HCT116 (cell line): ENCODE measurements around the gene LRRC32. TPM values are rescaled to one million over a fixed set of nuclear protein-coding genes. Genes with fewer than 3 reads are reported as not detected.

Source experiments
- ATAC-seq: fragments of 200-7000 bp; cut with Tn5 transposase; 2 replicates; pipeline ENCODE4 v1.9.1; 2020; ENCODE audit warnings: mild to moderate bottlenecking, moderate library complexity
- BruUV-seq: library from RNA; stranded (reverse); fragments of 400-500 nt; replicated peaks from 2 replicates; lab custom pipeline; 2021; lab: Mats Ljungman, UMichigan
- CTCF ChIA-PET: fragments of 300-600 bp; sonication (Branson Sonifier 250); formaldehyde crosslinking; loops from one replicate; lab custom pipeline; 2021; ENCODE audit warnings: antibody characterized with exemption; lab: Charles Lee
- POLR2A ChIA-PET: fragments of 300-600, 350-600 bp; sonication (Branson Sonifier 250); formaldehyde crosslinking; loops from one replicate; lab custom pipeline; 2021; ENCODE audit warnings: antibody characterized with exemption; lab: Charles Lee
- RAD21 ChIA-PET, 2 experiments: fragments of 300-600 bp; sonication (Branson Sonifier 250); formaldehyde crosslinking; loops; one replicate each; lab custom pipeline; 2023; ENCODE audit warnings: low total read pairs in 2 of 2; ENCODE audit not compliant: uncharacterized antibody in 2 of 2, unreplicated experiment in 2 of 2, low non-redundant PET in 1 of 2; lab: Charles Lee
- DNase-seq: peaks from one replicate; pipeline ENCODE4 v3.0.0-alpha.2; 2010; ENCODE audit warnings: low read depth, low spot score
- H2AFZ ChIP-seq: fragments of 200-600 bp; shearing (Covaris generic), sonication (generic); 2 replicates; pipeline ENCODE4 v1.6.1; 2017; ENCODE audit warnings: low read depth, mixed run types, mixed read lengths, antibody characterized with exemption, low read length; ENCODE audit not compliant: poor library complexity, severe bottlenecking
- H3K27ac ChIP-seq: 2 replicates; pipeline ENCODE4 v1.5.1; 2012; ENCODE audit warnings: low read depth, low read length
- H3K27me3 ChIP-seq: fragments of 200-600 bp; sonication (generic); 2 replicates; pipeline ENCODE4 v1.6.1; 2016; ENCODE audit warnings: mixed run types, low read length, mixed read lengths; ENCODE audit not compliant: insufficient read depth
- H3K36me3 ChIP-seq, 2 experiments: fragments of 200-500 bp in 1 of 2; fragments of 200-600 bp in 1 of 2; sonication (Bioruptor generic) in 1 of 2; sonication (generic) in 1 of 2; 2 replicates each; pipeline versions ENCODE4 v1.5.1 to v1.6.1; 2014 to 2016; ENCODE audit warnings: low read length in 2 of 2, inconsistent platforms in 1 of 2, mixed read lengths in 1 of 2, mixed run types in 1 of 2; ENCODE audit not compliant: insufficient read depth in 2 of 2, control insufficient read depth in 1 of 2
- H3K4me1 ChIP-seq, 2 experiments: fragments of 200-600 bp in 1 of 2; sonication (generic) in 1 of 2; 2 replicates each; pipeline versions ENCODE4 v1.5.1 to v1.6.1; 2012 to 2017; ENCODE audit warnings: low read length in 2 of 2, inconsistent platforms in 1 of 2, mild to moderate bottlenecking in 1 of 2, mixed read lengths in 1 of 2, mixed run types in 1 of 2, moderate library complexity in 1 of 2; ENCODE audit not compliant: insufficient read depth in 2 of 2, control insufficient read depth in 1 of 2
- H3K4me2 ChIP-seq: fragments of 200-600 bp; sonication (generic); 2 replicates; pipeline ENCODE4 v1.6.1; 2017; ENCODE audit warnings: mixed run types, low read length, mixed read lengths
- H3K4me3 ChIP-seq, 2 experiments: fragments of 200-600 bp in 1 of 2; sonication (generic) in 1 of 2; replicated peaks in 1 of 2; 2 replicates each; pipeline ENCODE4 v1.5.1; 2011 to 2016; ENCODE audit warnings: low read length in 2 of 2, control low read depth in 1 of 2, low read depth in 1 of 2, mild to moderate bottlenecking in 1 of 2, mixed read lengths in 1 of 2, mixed run types in 1 of 2
- H3K79me2 ChIP-seq: fragments of 200-600 bp; sonication (generic); 2 replicates; pipeline ENCODE4 v1.6.1; 2017; ENCODE audit warnings: mild to moderate bottlenecking, mixed run types, low read length, moderate library complexity, mixed read lengths; ENCODE audit not compliant: insufficient read depth
- H3K9ac ChIP-seq: fragments of 200-600 bp; sonication (generic); 2 replicates; pipeline ENCODE4 v1.6.1; 2016; ENCODE audit warnings: low read length, mixed read lengths
- H3K9me2 ChIP-seq: fragments of 200-600 bp; sonication (generic), shearing (Covaris generic); 2 replicates; pipeline ENCODE4 v1.6.1; 2017; ENCODE audit warnings: mixed run types, mild to moderate bottlenecking, moderate library complexity; ENCODE audit not compliant: insufficient read depth
- H3K9me3 ChIP-seq, 2 experiments: fragments of 200-500 bp in 1 of 2; fragments of 200-600 bp in 1 of 2; sonication (Bioruptor generic) in 1 of 2; sonication (generic) in 1 of 2; 2 replicates each; pipeline ENCODE4 v1.6.1; 2014 to 2017; ENCODE audit warnings: low read length in 2 of 2, mixed read lengths in 2 of 2, inconsistent platforms in 1 of 2, low read depth in 1 of 2, mild to moderate bottlenecking in 1 of 2, mixed run types in 1 of 2, moderate library complexity in 1 of 2; ENCODE audit not compliant: control insufficient read depth in 1 of 2, insufficient read depth in 1 of 2
- H4K20me1 ChIP-seq: fragments of 200-600 bp; sonication (generic), shearing (Covaris generic); 2 replicates; pipeline ENCODE4 v1.6.1; 2017; ENCODE audit warnings: mixed run types, mild to moderate bottlenecking, moderate library complexity; ENCODE audit not compliant: insufficient read depth
- CBX3 ChIP-seq: IDR thresholded peaks from 2 replicates; pipeline ENCODE4 v1.6.1; 2012; ENCODE audit warnings: low read depth
- CEBPB ChIP-seq: IDR thresholded peaks from 2 replicates; pipeline ENCODE4 v1.6.1; 2012; ENCODE audit warnings: low read depth
- ELF1 ChIP-seq: IDR thresholded peaks from 2 replicates; pipeline ENCODE4 v1.6.1; 2012; ENCODE audit warnings: low read depth, borderline replicate concordance
- EZH2 ChIP-seq: fragments of 200-600 bp; sonication (generic); IDR thresholded peaks from 2 replicates; pipeline ENCODE4 v1.6.1; 2017; ENCODE audit warnings: antibody characterized with exemption, mixed run types
- FOSL1 ChIP-seq: IDR thresholded peaks from 2 replicates; pipeline ENCODE4 v1.6.1; 2012; ENCODE audit warnings: low read depth
- POLR2A ChIP-seq: IDR thresholded peaks from 2 replicates; pipeline ENCODE4 v1.7.0; 2011; ENCODE audit warnings: borderline replicate concordance; ENCODE audit not compliant: insufficient read depth, insufficient read length; ENCODE audit errors: extremely low read depth
- SP1 ChIP-seq: IDR thresholded peaks from 2 replicates; pipeline ENCODE4 v1.6.1; 2012; ENCODE audit warnings: low read depth
- SRF ChIP-seq: IDR thresholded peaks from 2 replicates; pipeline ENCODE4 v1.6.1; 2012; ENCODE audit warnings: low read depth
- ZFX ChIP-seq: fragments of 450-650 bp; IDR thresholded peaks from 2 replicates; pipeline ENCODE4 v1.6.1; 2017
- ZNF274 ChIP-seq: fragments of 200-500 bp; sonication (Bioruptor generic); IDR thresholded peaks from 2 replicates; pipeline ENCODE4 v1.6.1; 2014; ENCODE audit warnings: mild to moderate bottlenecking, low read depth, low read length, inconsistent platforms
- intact Hi-C: fragments of 100-400 bp; cut with micrococcal nuclease; formaldehyde crosslinking; loops from 2 replicates; pipeline ENCODE4 v1.10.0; 2022
- total RNA-seq: library from RNA; stranded (reverse); gene quantifications from one replicate; pipeline ENCODE4 v1.2.1, GENCODE V29; 2021; ENCODE audit not compliant: unreplicated experiment
- TF ChIP-seq, protein P1 (sequence below): IDR thresholded peaks from 2 replicates; pipeline ENCODE4 v1.6.1; 2012; ENCODE audit warnings: low read depth
- TF ChIP-seq, protein P2 (sequence below): IDR thresholded peaks from 2 replicates; pipeline ENCODE4 v1.6.1; 2012
- TF ChIP-seq, protein P3 (sequence below): IDR thresholded peaks from 2 replicates; pipeline ENCODE4 v1.6.1; 2012

Gene LRRC32
- total RNA-seq, 1 experiment from 2014 or later = 0.54 TPM

DNA sequence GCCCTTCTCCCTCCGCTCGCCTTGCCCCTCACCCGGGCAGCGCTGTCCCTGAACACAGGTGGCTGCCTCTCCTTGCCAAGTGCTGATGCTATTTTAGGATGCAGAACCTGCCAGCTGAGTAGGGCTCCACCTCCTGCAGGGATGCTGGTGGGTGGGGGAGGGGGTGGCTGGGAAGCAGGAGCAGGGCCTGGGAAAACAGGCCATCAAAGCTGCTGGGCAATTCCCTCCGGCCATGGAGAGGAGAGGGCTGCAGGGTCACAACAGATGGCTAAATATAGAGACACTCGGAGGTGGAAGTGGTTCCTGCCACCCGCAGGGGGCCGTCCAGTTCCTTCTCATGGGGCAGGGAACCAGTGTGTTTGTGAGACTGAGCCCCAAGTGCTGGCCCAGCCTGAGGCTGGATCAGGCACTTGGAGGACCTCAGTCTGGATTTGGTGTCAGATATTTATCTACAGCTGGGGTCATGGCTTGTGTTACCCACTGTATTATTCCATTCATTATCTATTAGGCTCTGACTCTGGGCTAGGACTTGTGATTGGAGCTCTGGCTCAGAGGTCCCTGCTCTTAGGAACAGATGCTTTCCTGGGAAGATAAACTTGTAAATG lies 59.6 kb downstream of the LRRC32 start:
- intact Hi-C loops = no loop called here
- DNase-seq (no peak), ATAC-seq (no peak)
- Histone ChIP-seq H2AFZ (no peak overlapping the region), H3K27me3 (no peaks in the 10 kb centered on the region), H3K9me2 (no peaks in the 10 kb centered on the region), H3K4me2 (no peak overlapping the region), H3K4me3 (no peak overlapping the region), H3K9ac (no peak overlapping the region), H3K36me3 (no peaks in the 10 kb centered on the region), H4K20me1 (no peaks in the 10 kb centered on the region), H3K9me3 (no peaks in the 10 kb centered on the region), H3K27ac (no peak overlapping the region), H3K79me2 (no peaks in the 10 kb centered on the region), H3K4me1 (no peaks in the 10 kb centered on the region)
- TF ChIP-seq, protein P1, sequence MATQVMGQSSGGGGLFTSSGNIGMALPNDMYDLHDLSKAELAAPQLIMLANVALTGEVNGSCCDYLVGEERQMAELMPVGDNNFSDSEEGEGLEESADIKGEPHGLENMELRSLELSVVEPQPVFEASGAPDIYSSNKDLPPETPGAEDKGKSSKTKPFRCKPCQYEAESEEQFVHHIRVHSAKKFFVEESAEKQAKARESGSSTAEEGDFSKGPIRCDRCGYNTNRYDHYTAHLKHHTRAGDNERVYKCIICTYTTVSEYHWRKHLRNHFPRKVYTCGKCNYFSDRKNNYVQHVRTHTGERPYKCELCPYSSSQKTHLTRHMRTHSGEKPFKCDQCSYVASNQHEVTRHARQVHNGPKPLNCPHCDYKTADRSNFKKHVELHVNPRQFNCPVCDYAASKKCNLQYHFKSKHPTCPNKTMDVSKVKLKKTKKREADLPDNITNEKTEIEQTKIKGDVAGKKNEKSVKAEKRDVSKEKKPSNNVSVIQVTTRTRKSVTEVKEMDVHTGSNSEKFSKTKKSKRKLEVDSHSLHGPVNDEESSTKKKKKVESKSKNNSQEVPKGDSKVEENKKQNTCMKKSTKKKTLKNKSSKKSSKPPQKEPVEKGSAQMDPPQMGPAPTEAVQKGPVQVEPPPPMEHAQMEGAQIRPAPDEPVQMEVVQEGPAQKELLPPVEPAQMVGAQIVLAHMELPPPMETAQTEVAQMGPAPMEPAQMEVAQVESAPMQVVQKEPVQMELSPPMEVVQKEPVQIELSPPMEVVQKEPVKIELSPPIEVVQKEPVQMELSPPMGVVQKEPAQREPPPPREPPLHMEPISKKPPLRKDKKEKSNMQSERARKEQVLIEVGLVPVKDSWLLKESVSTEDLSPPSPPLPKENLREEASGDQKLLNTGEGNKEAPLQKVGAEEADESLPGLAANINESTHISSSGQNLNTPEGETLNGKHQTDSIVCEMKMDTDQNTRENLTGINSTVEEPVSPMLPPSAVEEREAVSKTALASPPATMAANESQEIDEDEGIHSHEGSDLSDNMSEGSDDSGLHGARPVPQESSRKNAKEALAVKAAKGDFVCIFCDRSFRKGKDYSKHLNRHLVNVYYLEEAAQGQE = no peak
- TF ChIP-seq SRF (no peak), ZNF274 (no peak)
- BruUV-seq = no TSS peak
- POLR2A ChIA-PET = no interaction called here
- CTCF ChIA-PET = no interaction called here
- RAD21 ChIA-PET = no interaction called here

DNA sequence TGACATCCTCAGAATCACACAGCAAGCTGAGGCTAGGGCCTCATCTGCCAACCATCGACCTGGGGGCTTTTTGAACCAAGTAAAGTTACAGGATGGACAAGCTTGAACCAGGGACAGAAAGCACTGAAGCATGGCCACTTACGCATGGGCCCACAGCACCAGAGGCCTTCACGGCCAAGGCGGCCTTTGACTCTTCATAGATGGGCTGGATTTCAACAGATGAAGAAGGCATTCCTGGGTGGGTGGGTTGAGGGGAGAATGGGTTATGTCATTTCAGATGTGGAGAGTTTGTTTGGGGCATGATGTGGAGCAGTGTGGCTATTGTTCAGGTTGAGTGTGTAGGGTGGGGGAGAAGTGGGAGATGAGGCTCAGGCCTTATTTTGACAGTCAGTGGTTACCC lies 60.2 kb downstream of the LRRC32 start:
- no peaks in the 10 kb centered on the region for H4K20me1 ChIP-seq
- H3K27me3 ChIP-seq = no peaks in the 10 kb centered on the region
- no peak overlapping the region for H3K9ac ChIP-seq
- H3K27ac ChIP-seq = no peak overlapping the region
- BruUV-seq = no TSS peak
- no peak overlapping the region for H3K4me2 ChIP-seq
- ChIA-PET POLR2A (no interaction called here), CTCF (no interaction called here), RAD21 (no interaction called here)
- H3K9me2 ChIP-seq = no peaks in the 10 kb centered on the region
- no peak overlapping the region for H3K4me3 ChIP-seq
- no peaks in the 10 kb centered on the region for H3K9me3 ChIP-seq
- H3K36me3 ChIP-seq = no peaks in the 10 kb centered on the region
- H2AFZ ChIP-seq = no peak overlapping the region
- intact Hi-C loops = no loop called here
- no peaks in the 10 kb centered on the region for H3K4me1 ChIP-seq
- H3K79me2 ChIP-seq = no peaks in the 10 kb centered on the region
- no peak for DNase-seq
- no peak for ATAC-seq
- TF ChIP-seq CBX3 = no peak
- no peak for TF ChIP-seq EZH2
- TF ChIP-seq, protein P2, sequence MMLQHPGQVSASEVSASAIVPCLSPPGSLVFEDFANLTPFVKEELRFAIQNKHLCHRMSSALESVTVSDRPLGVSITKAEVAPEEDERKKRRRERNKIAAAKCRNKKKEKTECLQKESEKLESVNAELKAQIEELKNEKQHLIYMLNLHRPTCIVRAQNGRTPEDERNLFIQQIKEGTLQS = no peak
- TF ChIP-seq, protein P3, sequence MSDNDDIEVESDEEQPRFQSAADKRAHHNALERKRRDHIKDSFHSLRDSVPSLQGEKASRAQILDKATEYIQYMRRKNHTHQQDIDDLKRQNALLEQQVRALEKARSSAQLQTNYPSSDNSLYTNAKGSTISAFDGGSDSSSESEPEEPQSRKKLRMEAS = no peak
- no peak for TF ChIP-seq ELF1
- TF ChIP-seq SP1 = no peak
- TF ChIP-seq FOSL1 = no peak
- no peak for TF ChIP-seq CEBPB
- TF ChIP-seq ZFX = no peak
- TF ChIP-seq, protein P1 = no peak
- no peak for TF ChIP-seq SRF
- TF ChIP-seq POLR2A = no peak
